Skeletal muscle cell (primary cell): ENCODE data around the gene NRSN2.
"Not testable (repeated sequence)": the region's sequence is repeated elsewhere in the genome, so short reads cannot be mapped to it uniquely, and the experiment has no call there.

Source experiments
- DNase-seq: peaks from one replicate; pipeline ENCODE4 v3.0.0-alpha.2; 2010; ENCODE audit warnings: low read depth
- H3K4me3 ChIP-seq: 2 replicates; pipeline ENCODE4 v1.5.1; 2011; ENCODE audit warnings: low read depth, mild to moderate bottlenecking, control low read depth, low read length, moderate library complexity

NRSN2 gene

DNA sequence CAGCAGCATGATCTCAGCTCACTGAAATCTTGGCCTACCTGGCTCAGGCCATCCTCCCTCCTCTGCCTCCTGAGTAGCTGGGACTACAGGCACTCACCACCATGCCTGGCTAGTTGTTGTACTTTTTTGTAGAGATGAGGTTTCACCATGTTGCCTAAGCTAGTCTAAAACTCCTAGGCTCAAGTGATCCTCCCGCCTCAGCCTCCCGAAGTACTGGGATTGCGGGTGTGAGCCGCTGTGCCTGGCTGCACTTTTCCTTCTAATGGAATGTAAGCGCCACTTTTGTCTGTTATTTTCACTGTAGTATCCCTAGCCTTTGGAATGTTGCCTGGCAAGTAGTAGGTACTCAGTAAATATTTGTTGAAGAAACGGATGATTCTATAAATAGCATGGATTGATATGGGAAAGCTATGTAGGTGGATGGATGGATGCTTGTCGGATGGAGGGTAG, 23.3 kb downstream of the NRSN2 start:
- no peak for DNase-seq
- no peak overlapping the region for H3K4me3 ChIP-seq

GRCh38 chr20:370977-371754, 24.3 kb downstream of the NRSN2 start:
- no peak overlapping the region for H3K4me3 ChIP-seq
- no peak for DNase-seq

DNA sequence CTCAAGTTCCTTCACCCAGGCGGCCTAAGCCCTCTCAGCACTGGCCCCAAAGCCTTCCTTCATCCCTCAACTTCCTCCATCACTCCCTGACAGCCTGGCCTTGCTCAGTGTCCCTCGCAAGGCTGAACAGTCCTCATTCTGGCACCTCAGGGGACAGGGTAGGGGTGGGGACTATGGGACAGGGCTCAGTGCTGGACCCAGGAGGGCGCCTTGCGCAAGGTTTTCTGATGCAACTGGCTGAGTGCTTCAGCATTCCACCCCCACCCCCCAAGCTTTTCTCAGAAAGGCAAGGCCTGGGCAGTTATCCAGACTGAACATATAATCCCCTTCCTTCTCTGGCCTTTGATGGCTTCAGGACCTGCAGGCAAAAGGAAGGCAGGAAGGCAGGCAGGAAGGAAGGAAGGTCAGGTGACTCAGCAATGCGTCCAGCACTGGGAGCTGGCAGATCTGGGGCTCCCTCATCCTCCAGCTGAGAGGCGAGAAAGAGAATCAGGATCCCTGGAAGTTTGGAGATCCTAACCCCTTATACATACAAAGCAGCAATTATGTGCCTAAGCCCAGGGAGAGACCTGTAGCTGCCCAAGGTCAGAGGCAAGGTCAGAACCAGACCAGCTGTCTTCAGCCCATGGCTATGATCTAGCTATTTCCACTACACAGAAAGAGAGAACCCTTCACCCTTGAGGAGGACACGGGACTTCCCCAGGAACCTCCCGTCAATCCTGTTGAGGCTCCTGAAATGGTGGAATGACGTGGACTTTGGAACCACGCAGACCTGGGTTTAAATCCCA, 25.0 kb downstream of the NRSN2 start:
- DNase-seq: peak; percentile 81

GRCh38 chr20:372543-373082, 25.7 kb downstream of the NRSN2 start:
- not testable (repeated sequence) for DNase-seq, H3K4me3 ChIP-seq

More for the DNA sequence above, 25.0 kb downstream of the NRSN2 start:
- H3K4me3 ChIP-seq: no peak overlapping the region

DNA sequence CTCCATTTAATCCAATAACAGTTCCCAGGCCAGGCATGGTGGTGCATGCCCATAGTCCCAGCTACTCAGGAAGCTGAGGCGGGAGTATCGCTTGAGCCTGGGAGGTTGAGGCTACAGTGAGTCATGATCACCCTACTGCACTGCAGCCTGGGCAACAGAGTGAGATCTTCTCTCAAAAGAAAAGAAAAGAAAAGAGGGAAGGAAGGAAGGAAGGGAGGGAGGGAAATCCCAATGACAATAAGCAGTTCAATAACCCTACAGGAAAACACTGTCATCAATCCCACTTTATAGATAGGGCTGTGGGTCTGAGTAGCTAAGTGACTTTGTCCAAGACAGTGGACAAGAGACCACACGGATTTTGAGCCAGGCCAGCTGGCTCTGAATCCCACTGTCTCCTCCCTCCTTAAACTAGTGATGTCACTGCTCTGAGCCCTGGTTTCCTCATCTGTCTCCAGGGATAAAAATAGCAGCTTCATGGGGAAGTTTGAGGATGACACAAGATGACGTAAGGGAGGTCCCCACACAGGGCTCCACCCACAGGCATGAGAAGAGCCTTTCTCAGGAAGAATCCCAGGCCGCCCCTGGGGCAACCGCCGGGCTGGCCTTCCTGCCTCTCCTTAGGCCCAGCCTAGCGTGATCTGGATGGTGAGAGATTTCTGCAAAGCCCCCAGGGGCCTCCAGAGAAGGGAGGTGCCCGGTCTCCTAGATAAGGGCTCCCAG, 26.4 kb downstream of the NRSN2 start:
- peak; percentile 67 for DNase-seq
- H3K4me3 ChIP-seq: no peak overlapping the region

GRCh38 chr20:375265-375889, 28.5 kb downstream of the NRSN2 start:
- no peak overlapping the region for H3K4me3 ChIP-seq
- DNase-seq: no peak

GRCh38 chr20:376089-376488, 29.2 kb downstream of the NRSN2 start:
- H3K4me3 ChIP-seq: no peak overlapping the region
- no peak for DNase-seq

DNA sequence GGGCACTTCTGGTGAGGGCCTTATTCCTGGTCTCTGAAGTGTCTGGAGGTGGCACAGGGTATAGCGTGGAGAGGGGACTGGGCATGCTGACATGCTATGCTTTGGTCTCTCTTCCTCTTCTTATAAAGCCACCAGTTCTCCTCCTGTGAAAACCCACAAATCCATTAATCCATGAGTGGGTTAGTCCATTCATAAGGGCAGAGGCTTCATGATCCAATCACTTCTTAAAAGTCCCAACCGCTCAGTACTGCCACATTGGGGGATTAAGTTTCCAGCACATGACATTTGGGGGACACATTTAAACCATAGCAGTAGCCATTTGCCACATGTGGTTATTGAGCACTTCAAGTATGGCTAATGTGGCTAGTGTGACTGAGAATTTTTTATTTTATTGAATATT, 29.8 kb downstream of the NRSN2 start:
- DNase-seq: no peak
- H3K4me3 ChIP-seq: no peak overlapping the region

DNA sequence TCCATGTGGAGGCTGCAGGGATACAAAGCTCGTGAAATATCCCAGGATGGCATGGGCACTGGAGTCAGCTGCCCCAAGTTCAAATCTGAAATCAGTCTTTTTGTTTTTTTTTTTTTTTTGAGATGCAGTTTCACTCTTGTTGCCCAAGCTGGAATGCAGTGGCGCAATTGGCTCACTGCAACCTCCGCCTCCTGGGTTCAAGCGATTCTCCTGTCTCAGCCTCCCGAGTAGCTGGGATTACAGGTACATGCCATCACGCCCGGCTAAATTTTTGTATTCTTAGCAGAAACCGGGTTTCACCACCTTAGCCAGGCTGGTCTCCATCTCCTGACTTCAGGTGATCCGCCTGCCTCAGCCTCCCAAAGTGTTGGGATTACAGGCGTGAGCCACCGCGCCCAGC, 30.7 kb downstream of the NRSN2 start:
- DNase-seq, H3K4me3 ChIP-seq: not testable (repeated sequence)

DNA sequence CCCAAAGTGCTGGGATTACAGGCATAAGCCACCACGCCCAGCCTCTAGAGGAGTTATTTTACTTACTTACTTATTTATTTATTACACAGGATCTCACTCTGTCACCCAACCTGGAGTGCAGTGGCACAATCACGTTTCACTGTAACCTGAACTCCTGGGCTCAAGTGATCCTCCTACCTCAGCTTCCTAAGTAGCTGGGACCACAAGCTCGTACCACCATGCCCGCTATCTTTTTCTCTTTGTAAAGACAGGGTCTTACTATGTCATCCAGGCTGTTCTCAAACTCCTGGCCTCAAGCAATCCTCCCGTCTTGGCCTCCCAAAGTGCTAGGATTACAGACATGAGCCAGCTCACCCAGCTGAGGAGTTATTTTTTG, 32.0 kb downstream of the NRSN2 start:
- no peak overlapping the region for H3K4me3 ChIP-seq
- DNase-seq: no peak

DNA sequence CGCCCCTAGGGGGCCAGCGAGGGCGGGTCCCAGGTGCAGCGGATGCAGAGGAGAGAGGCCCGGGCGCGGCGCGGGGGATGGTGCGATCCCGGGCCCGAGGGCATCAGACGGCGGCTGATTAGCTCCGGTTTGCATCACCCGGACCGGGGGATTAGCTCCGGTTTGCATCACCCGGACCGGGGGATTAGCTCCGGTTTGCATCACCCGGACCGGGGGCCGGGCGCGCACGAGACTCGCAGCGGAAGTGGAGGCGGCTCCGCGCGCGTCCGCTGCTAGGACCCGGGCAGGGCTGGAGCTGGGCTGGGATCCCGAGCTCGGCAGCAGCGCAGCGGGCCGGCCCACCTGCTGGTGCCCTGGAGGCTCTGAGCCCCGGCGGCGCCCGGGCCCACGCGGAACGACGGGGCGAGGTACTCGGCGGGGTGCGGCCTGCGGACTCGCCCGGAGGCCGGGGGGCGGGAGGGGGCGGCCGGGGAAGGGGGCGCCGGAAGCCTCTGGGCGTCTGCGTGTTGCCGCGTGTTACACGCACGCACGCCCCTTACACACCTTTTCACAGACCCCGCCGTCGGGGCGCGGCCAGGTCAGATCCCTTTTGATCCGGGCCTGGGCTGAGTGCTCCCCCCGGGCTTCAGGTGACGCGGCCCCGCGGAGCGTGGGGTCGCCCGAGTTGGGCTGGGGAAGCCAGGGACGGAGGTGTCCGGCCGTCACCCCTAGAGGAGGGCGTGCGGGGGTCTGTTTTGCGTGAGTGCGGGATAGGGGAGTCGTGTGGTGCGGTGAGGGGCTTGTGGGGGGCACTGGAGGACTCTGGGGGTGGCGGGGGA, 34.1 kb downstream of the NRSN2 start:
- H3K4me3 ChIP-seq: peak overlapping the region; percentile 77
- no peak for DNase-seq

- peak; percentile 45 for DNase-seq
- H3K4me3 ChIP-seq: peak overlapping the region; percentile 77
Observed at GRCh38 chr20:381581-382290, 34.8 kb downstream of the NRSN2 start.

- no peak for DNase-seq
- H3K4me3 ChIP-seq: peak overlapping the region; percentile 77
Observed at GRCh38 chr20:382291-383115, 35.6 kb downstream of the NRSN2 start.

GRCh38 chr20:383889-384288, 37.0 kb downstream of the NRSN2 start:
- H3K4me3 ChIP-seq: no peak overlapping the region

DNA sequence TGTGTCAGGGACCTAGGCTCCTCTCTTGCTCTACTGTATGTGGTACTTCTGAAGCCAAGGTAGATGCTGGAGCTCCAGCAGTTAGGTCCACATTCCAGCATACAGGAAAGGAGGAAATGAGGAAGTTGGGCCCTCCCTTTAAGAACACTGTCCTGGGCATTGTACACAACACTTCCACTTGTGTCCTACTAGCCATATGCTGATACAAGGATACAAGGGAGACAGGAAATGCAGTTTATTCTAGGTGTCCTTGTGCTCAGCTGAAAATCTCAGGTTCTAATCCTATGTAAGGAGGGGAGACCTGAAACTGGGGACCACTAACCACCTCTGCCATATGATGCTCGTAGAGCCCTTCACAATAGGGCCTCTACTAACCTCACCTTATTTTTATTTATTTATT, 37.8 kb downstream of the NRSN2 start:
- no peak overlapping the region for H3K4me3 ChIP-seq
- DNase-seq: no peak

More at GRCh38 chr20:383889-384288, 37.0 kb downstream of the NRSN2 start:
- DNase-seq: no peak

GRCh38 chr20:385448-385847, 38.5 kb downstream of the NRSN2 start:
- no peak for DNase-seq
- no peak overlapping the region for H3K4me3 ChIP-seq

- not testable (repeated sequence) for DNase-seq, H3K4me3 ChIP-seq
Observed at GRCh38 chr20:386634-387033, 39.7 kb downstream of the NRSN2 start.
